ENCODE data around the gene FBH1.

DNA sequence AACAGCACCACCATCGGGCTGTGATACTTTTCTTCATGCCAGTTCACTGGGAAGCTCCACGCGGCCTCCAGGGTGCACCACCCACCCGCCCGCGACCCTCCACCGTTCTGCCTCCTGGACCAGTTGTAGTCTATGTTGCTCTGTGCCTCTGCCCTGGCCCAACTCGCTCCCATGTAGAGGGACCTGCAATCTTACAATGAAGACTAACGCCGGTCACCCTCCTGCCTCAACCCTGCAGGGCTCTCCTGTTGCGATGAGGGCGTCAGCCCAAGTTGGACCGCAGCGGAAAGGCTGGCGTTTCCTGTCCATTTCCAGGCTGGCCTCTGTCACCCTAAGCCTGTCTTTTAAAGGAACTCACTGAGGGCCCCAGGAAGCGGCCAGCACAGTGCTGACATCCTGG is 52.4 kb downstream of the FBH1 start:
- TF ChIP-seq ATF7 (IDR thresholded peaks at IDR 0.05) (no peak), DACH1 (IDR thresholded peaks at IDR 0.05; ENCODE audit: partially characterized antibody) (no peak)

All from K562 (cell line).